B cell (primary cell): ENCODE results near the gene CAMK2G. TPM values are rescaled to one million over a fixed set of nuclear protein-coding genes. Genes with fewer than 3 reads are reported as not detected.

ENCODE experiments used
- ATAC-seq: fragments of 200-7000 bp; cut with Tn5 transposase; one replicate; pipeline ENCODE4 v1.10.0; 2021; ENCODE audit warnings: low read depth, mild to moderate bottlenecking, moderate number of reproducible peaks, moderate library complexity
- CTCF ChIA-PET: fragments of 350-600 bp; sonication (Branson Sonifier 250); formaldehyde crosslinking; loops from one replicate; lab custom pipeline; 2021; ENCODE audit warnings: antibody characterized with exemption, inconsistent platforms; lab: Charles Lee
- POLR2A ChIA-PET: fragments of 350-600 bp; sonication (Branson Sonifier 250); formaldehyde crosslinking; loops from one replicate; lab custom pipeline; 2021; ENCODE audit warnings: antibody characterized with exemption; lab: Charles Lee
- DNase-seq: peaks from one replicate; pipeline ENCODE4 v3.0.0; 2013
- H2AFZ ChIP-seq: 2 replicates; pipeline ENCODE4 v1.6.1; 2012; ENCODE audit warnings: mild to moderate bottlenecking, low read depth, low read length; ENCODE audit not compliant: insufficient read depth, poor library complexity, severe bottlenecking
- H3K27ac ChIP-seq, 2 donors: 1 replicate in 1 of 2; 2 replicates in 1 of 2; pipeline ENCODE4 v1.5.1; 2012 to 2013; ENCODE audit warnings: low read length in 2 of 2, mild to moderate bottlenecking in 2 of 2, moderate library complexity in 1 of 2
- H3K27me3 ChIP-seq, 4 experiments: fragments of 200-600 bp in 1 of 4; sonication (generic) in 1 of 4; replicated peaks in 1 of 4; 1 replicate in 2 of 4; 2 replicates in 2 of 4; pipeline versions ENCODE4 v1.6.1 to v1.7.0; 2013 to 2016; ENCODE audit warnings: low read length in 3 of 4, mild to moderate bottlenecking in 2 of 4, mixed read lengths in 1 of 4, moderate library complexity in 1 of 4; ENCODE audit not compliant: insufficient read depth in 4 of 4, control insufficient read depth in 3 of 4; ENCODE audit errors: control extremely low read depth in 1 of 4
- H3K36me3 ChIP-seq, 2 experiments: replicated peaks in 1 of 2; 1 replicate in 1 of 2; 2 replicates in 1 of 2; pipeline versions ENCODE4 v1.6.1 to v1.7.1; 2013; ENCODE audit warnings: low read length in 1 of 2; ENCODE audit not compliant: insufficient read depth in 2 of 2, control insufficient read depth in 1 of 2; ENCODE audit errors: control extremely low read depth in 1 of 2, extremely low read depth in 1 of 2
- H3K4me1 ChIP-seq, 2 donors: fragments of 200-600 bp in 1 of 2; sonication (generic) in 1 of 2; 1 replicate in 1 of 2; 2 replicates in 1 of 2; pipeline versions ENCODE4 v1.5.1 to v1.6.1; 2013 to 2017; ENCODE audit warnings: low read length in 2 of 2; ENCODE audit not compliant: control insufficient read depth in 2 of 2, insufficient read depth in 2 of 2
- H3K4me2 ChIP-seq: replicated peaks from 2 replicates; pipeline ENCODE3; 2012; ENCODE audit warnings: mild to moderate bottlenecking, low read depth, low read length; ENCODE audit not compliant: poor library complexity, severe bottlenecking
- H3K4me3 ChIP-seq, 5 experiments: fragments of 200-600 bp in 1 of 5; sonication (generic) in 1 of 5; 1 replicate in 3 of 5; 2 replicates in 2 of 5; pipeline versions ENCODE4 v1.5.1 to v1.7.0; 2011 to 2016; ENCODE audit warnings: low read length in 4 of 5, mild to moderate bottlenecking in 4 of 5, low read depth in 2 of 5, control low read depth in 1 of 5, moderate library complexity in 1 of 5; ENCODE audit not compliant: insufficient read depth in 1 of 5; ENCODE audit errors: control extremely low read depth in 1 of 5, extremely low read depth in 1 of 5
- H3K79me2 ChIP-seq: fragments of 200-600 bp; sonication (generic); one replicate; pipeline ENCODE4 v1.6.0; 2016; ENCODE audit warnings: low read length; ENCODE audit not compliant: control insufficient read depth, insufficient read depth
- H3K9ac ChIP-seq: fragments of 200-600 bp; sonication (generic); 2 replicates; pipeline ENCODE4 v1.6.1; 2017; ENCODE audit warnings: mild to moderate bottlenecking, low read length, moderate library complexity
- H3K9me3 ChIP-seq, 3 donors: one replicate each; pipeline versions ENCODE4 v1.6.1 to v1.7.1; 2013; ENCODE audit warnings: low read length in 2 of 3; ENCODE audit not compliant: control insufficient read depth in 2 of 3, insufficient read depth in 1 of 3; ENCODE audit errors: control extremely low read depth in 1 of 3
- H4K20me1 ChIP-seq: 2 replicates; pipeline ENCODE4 v1.6.0; 2012; ENCODE audit warnings: mild to moderate bottlenecking, low read length; ENCODE audit not compliant: insufficient read depth, control insufficient read depth, poor library complexity, severe bottlenecking
- H3K27ac Mint-ChIP-seq: one replicate; pipeline ENCODE4 v1.8.0; 2021; ENCODE audit warnings: mixed read lengths
- H3K27me3 Mint-ChIP-seq: one replicate; pipeline ENCODE4 v1.8.0; 2021; ENCODE audit warnings: mixed read lengths
- H3K4me1 Mint-ChIP-seq: one replicate; pipeline ENCODE4 v1.8.0; 2021; ENCODE audit warnings: mixed read lengths
- H3K4me3 Mint-ChIP-seq: one replicate; pipeline ENCODE4 v1.8.0; 2021; ENCODE audit warnings: mixed read lengths
- H3K9me3 Mint-ChIP-seq: one replicate; pipeline ENCODE4 v1.8.0; 2022; ENCODE audit warnings: mixed read lengths; ENCODE audit not compliant: insufficient read depth
- EZH2 ChIP-seq: IDR thresholded peaks from 2 replicates; pipeline ENCODE4 v1.6.1; 2012; ENCODE audit warnings: borderline replicate concordance, low read depth, mild to moderate bottlenecking, moderate library complexity, low read length; ENCODE audit not compliant: insufficient read depth, poor library complexity, severe bottlenecking
- WGBS: methylation state at CpG from one replicate; pipeline ENCODE4 v1.1.5; 2013; ENCODE audit warnings: missing lambda C conversion rate; ENCODE audit not compliant: insufficient coverage; 5-methylcytosine and 5-hydroxymethylcytosine counted together
- intact Hi-C: fragments of 100-400 bp; cut with micrococcal nuclease; formaldehyde crosslinking; loops from one replicate; pipeline ENCODE4 v1.10.0; 2022
- polyA plus RNA-seq: library from polyadenylated mRNA; depleted of rRNA; stranded (reverse); fragments of >200 nt; gene quantifications from 2 replicates; pipeline ENCODE4 v1.2.3, GENCODE V29; 2012
- total RNA-seq, 2 donors: library from RNA; stranded (reverse); fragments of 120-200 nt in 1 of 2; gene quantifications; 1 replicate in 1 of 2; 2 replicates in 1 of 2; pipeline versions ENCODE4 v1.2.3 to v1.2.4, GENCODE V29; 2013 to 2022
- TF ChIP-seq, protein P1 (sequence below): fragments of 200-600 bp; IDR thresholded peaks from one replicate; pipeline ENCODE4 v1.8.0; 2022; ENCODE audit warnings: antibody characterized with exemption, mild to moderate bottlenecking

The CAMK2G gene
- total and polyA plus RNA-seq, 2 donors (not counting 1 experiment from before 2014, with no cell fraction given), result 42.7 to 48.7 TPM

DNA sequence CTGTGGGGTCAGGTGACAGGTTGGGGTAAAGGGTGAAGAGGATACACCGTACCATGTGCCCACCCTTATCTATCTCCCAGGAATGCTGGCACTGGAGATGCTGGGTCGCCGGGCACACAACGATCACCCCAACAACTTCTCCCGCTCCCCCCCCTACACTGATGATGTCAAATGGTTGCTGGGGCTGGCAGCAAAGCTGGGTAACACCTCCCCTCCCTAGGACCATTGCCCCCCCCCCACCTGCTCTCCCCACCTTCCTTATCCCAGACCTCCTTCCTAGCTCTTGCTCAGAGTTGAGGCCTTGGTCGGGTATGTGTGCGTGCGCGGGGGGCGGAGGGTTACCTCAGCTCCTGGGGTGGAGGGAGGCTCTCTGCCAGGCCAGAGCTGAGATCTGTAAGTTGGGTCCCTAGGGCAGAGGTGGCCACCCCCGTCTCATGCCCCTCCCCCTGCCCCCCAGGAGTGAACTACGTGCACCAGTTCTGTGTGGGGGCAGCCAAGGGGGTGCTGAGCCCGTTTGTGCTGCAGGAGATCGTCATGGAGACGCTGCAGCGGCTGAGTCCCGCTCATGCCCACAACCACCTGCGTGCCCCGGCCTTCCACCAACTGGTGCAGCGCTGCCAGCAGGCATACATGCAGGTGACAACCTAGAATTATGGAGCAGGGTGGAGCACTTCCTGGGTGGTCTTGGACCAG is 73.6 kb downstream of the CAMK2G start:
- no peak overlapping the region for H2AFZ ChIP-seq
- H3K27ac Mint-ChIP-seq, result no peak overlapping the region
- peaks cover 7% of the 10 kb centered on the region for H3K4me1 Mint-ChIP-seq
- peaks cover 18% of the 10 kb centered on the region for H4K20me1 ChIP-seq
- H3K36me3 ChIP-seq, result peaks cover 2 to 65% of the 10 kb centered on the region in 2 experiments
- ChIA-PET CTCF (interaction anchor here (1.1 kb wide), 1 partner anchor 79 kb away, joined by 3 read pairs; no protein-coding TSS in a partner anchor), POLR2A (interaction anchor here (0.7 to 0.8 kb wide), 2 partner anchors 9 to 204 kb away, joined by 3 to 7 read pairs; no protein-coding TSS in a partner anchor)
- H3K9me3 ChIP-seq, result no peaks in the 10 kb centered on the region
- no peak overlapping the region for H3K9ac ChIP-seq
- no peak for TF ChIP-seq EZH2
- TF ChIP-seq, protein P1, sequence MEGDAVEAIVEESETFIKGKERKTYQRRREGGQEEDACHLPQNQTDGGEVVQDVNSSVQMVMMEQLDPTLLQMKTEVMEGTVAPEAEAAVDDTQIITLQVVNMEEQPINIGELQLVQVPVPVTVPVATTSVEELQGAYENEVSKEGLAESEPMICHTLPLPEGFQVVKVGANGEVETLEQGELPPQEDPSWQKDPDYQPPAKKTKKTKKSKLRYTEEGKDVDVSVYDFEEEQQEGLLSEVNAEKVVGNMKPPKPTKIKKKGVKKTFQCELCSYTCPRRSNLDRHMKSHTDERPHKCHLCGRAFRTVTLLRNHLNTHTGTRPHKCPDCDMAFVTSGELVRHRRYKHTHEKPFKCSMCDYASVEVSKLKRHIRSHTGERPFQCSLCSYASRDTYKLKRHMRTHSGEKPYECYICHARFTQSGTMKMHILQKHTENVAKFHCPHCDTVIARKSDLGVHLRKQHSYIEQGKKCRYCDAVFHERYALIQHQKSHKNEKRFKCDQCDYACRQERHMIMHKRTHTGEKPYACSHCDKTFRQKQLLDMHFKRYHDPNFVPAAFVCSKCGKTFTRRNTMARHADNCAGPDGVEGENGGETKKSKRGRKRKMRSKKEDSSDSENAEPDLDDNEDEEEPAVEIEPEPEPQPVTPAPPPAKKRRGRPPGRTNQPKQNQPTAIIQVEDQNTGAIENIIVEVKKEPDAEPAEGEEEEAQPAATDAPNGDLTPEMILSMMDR, result no peak
- H3K9me3 Mint-ChIP-seq, result no peaks in the 10 kb centered on the region
- intact Hi-C loops, result no loop called here
- H3K27ac ChIP-seq, result no peak overlapping the region
- DNase-seq (no peak), ATAC-seq (no peak)
- peaks cover 8 to 12% of the 10 kb centered on the region in 2 donors for H3K4me1 ChIP-seq
- H3K4me3 ChIP-seq, result no peak overlapping the region
- H3K79me2 ChIP-seq, result peaks cover 7% of the 10 kb centered on the region
- H3K27me3 ChIP-seq, result no peaks in the 10 kb centered on the region
- 86% methylated on average over 9 of the region's 20 CpGs for WGBS
- H3K27me3 Mint-ChIP-seq, result no peaks in the 10 kb centered on the region
- no peak overlapping the region for H3K4me3 Mint-ChIP-seq
- H3K4me2 ChIP-seq, result no peak overlapping the region
